ENCODE data around the gene EML5. TPM values are rescaled to one million over a fixed set of nuclear protein-coding genes. Genes with fewer than 3 reads are reported as not detected.
"Not testable (repeated sequence)": the region's sequence is repeated elsewhere in the genome, so short reads cannot be mapped to it uniquely, and the experiment has no call there.

The EML5 gene
- total and polyA plus RNA-seq, 8 donors, result 1.1 to 2.3 (median 1.8) TPM

- DNase-seq (peak in 1 of 4 donors; percentile 24), ATAC-seq (no peak)
- H3K4me1 ChIP-seq, result peaks cover 0 to 19% of the 10 kb centered on the region in 2 donors
- H3K4me3 ChIP-seq, result peak overlapping the region; percentile 52 to 59
- no peaks in the 10 kb centered on the region for H3K36me3 ChIP-seq
- intact Hi-C loops (cut with DNase I), result no loop called here
- peak overlapping the region in 1 of 2 donors; percentile 64 for H3K27ac ChIP-seq
- H3K27me3 ChIP-seq, result peaks cover 17 to 43% of the 10 kb centered on the region in 2 donors
- H3K9me3 ChIP-seq, result no peaks in the 10 kb centered on the region
- no peak for TF ChIP-seq CTCF (IDR thresholded peaks at IDR 0.05)
These were observed 489 bp upstream of the EML5 start for GRCh38 chr14:88793259-88793625.

GRCh38 chr14:88791629-88792472 lies 902 bp downstream of the EML5 start:
- H3K27me3 ChIP-seq, result peaks cover 17 to 43% of the 10 kb centered on the region in 2 donors
- peak overlapping the region; percentile 33 to 64 for H3K27ac ChIP-seq
- ATAC-seq (peak; percentile 8), DNase-seq (peak in 3 of 4 donors; percentile 8 to 82 (median 34))
- H3K36me3 ChIP-seq, result no peaks in the 10 kb centered on the region
- intact Hi-C loops (cut with DNase I), result no loop called here
- H3K4me1 ChIP-seq, result peaks cover 0 to 19% of the 10 kb centered on the region in 2 donors
- no peak for TF ChIP-seq CTCF (IDR thresholded peaks at IDR 0.05)
- peak overlapping the region; percentile 52 to 59 for H3K4me3 ChIP-seq
- H3K9me3 ChIP-seq, result no peaks in the 10 kb centered on the region

GRCh38 chr14:88791252-88791621 lies 1.5 kb downstream of the EML5 start:
- DNase-seq (no peak), ATAC-seq (no peak)

GRCh38 chr14:88790501-88791251 lies 2.1 kb downstream of the EML5 start:
- Histone ChIP-seq H3K4me1 (peaks cover 0 to 19% of the 10 kb centered on the region in 2 donors), H3K4me3 (no peak overlapping the region), H3K27ac (no peak overlapping the region), H3K27me3 (peaks cover 17 to 43% of the 10 kb centered on the region in 2 donors), H3K9me3 (no peaks in the 10 kb centered on the region), H3K36me3 (no peaks in the 10 kb centered on the region)
- ATAC-seq, result no peak
- intact Hi-C loops (cut with DNase I), result no loop called here
- TF ChIP-seq CTCF (IDR thresholded peaks at IDR 0.05), result no peak
- DNase-seq, result no peak

More at GRCh38 chr14:88791252-88791621, 1.5 kb downstream of the EML5 start:
- no peaks in the 10 kb centered on the region for H3K9me3 ChIP-seq
- H3K4me3 ChIP-seq, result peak overlapping the region in 1 of 2 donors; percentile 59
- no peaks in the 10 kb centered on the region for H3K36me3 ChIP-seq
- peaks cover 0 to 19% of the 10 kb centered on the region in 2 donors for H3K4me1 ChIP-seq
- TF ChIP-seq CTCF (IDR thresholded peaks at IDR 0.05), result no peak
- peaks cover 17 to 43% of the 10 kb centered on the region in 2 donors for H3K27me3 ChIP-seq
- no peak overlapping the region for H3K27ac ChIP-seq
- intact Hi-C loops (cut with DNase I), result no loop called here

DNA sequence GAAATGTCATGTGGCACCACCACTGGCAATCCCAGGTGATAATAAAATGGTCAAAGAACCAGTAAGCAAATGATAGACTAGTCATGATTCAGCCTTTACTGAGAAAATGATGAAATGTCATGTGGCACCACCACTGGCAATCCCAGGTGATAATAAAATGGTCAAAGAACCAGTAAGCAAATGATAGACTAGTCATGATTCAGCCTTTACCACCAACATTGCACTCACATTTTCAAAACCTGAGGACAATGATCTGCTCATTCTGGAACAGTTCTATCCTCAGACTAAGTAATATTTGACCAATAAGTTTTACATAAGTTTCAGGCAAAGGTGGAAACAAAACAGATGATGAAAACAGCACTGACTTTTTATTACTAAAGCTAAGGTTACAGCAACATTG lies 3.2 kb downstream of the EML5 start:
- DNase-seq; ATAC-seq; H3K4me3 ChIP-seq; H3K27ac ChIP-seq; H3K36me3 ChIP-seq; H3K9me3 ChIP-seq; intact Hi-C loops (cut with DNase I): not testable (repeated sequence)
- peaks cover 0 to 19% of the 10 kb centered on the region in 2 donors for H3K4me1 ChIP-seq
- peaks cover 17 to 43% of the 10 kb centered on the region in 2 donors for H3K27me3 ChIP-seq
